ENCODE measurements around the gene PCNX3. TPM values are rescaled to one million over a fixed set of nuclear protein-coding genes. Genes with fewer than 3 reads are reported as not detected.

The PCNX3 gene
- total RNA-seq, 4 donors from 2014 or later, result 21.0 to 53.4 (median 29.8) TPM

- Histone ChIP-seq H3K4me3 (no peak overlapping the region), H3K9me3 (no peaks in the 10 kb centered on the region), H3K4me1 (peaks cover 0 to 64% (median 32%) of the 10 kb centered on the region in 4 donors), H3K27ac (peak overlapping the region in 2 of 4 donors; percentile 83 to 90), H3K27me3 (no peaks in the 10 kb centered on the region), H3K36me3 (peaks cover 0 to 65% (median 5%) of the 10 kb centered on the region in 3 donors)
- TF ChIP-seq, protein P1, sequence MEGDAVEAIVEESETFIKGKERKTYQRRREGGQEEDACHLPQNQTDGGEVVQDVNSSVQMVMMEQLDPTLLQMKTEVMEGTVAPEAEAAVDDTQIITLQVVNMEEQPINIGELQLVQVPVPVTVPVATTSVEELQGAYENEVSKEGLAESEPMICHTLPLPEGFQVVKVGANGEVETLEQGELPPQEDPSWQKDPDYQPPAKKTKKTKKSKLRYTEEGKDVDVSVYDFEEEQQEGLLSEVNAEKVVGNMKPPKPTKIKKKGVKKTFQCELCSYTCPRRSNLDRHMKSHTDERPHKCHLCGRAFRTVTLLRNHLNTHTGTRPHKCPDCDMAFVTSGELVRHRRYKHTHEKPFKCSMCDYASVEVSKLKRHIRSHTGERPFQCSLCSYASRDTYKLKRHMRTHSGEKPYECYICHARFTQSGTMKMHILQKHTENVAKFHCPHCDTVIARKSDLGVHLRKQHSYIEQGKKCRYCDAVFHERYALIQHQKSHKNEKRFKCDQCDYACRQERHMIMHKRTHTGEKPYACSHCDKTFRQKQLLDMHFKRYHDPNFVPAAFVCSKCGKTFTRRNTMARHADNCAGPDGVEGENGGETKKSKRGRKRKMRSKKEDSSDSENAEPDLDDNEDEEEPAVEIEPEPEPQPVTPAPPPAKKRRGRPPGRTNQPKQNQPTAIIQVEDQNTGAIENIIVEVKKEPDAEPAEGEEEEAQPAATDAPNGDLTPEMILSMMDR (IDR thresholded peaks at IDR 0.05), result no peak
- TF ChIP-seq EP300 (IDR thresholded peaks at IDR 0.05) (no peak), POLR2A (IDR thresholded peaks at IDR 0.05) (no peak)
- DNase-seq (ENCODE audit: low spot score in 2 of 2), result no peak
- WGBS, 2 donors, result 80 to 84% methylated on average over 38 to 48 of the region's 51 CpGs
Measured at GRCh38 chr11:65585396-65586246, 30.0 kb upstream of the PCNX3 start.

DNA sequence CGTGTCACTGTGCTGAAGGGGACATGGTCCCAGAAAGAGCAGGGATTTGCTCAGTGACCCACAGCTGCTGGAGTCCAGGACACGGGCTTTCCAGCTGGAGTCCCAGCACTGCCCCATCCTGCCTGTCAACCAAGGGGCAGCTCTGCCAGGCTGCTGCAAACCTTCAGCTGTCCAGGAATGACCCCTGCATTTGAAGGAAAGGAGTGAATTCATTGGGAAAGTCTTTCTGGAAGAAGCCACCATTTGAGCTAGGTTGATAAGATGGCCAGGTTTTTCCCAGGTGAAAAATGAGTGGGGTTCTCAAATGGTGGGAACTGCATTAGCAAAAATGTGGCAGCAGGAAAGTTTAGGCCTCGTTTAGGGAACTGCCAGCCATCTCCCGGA, 29.3 kb upstream of the PCNX3 start:
- no peak overlapping the region for H3K4me3 ChIP-seq
- no peaks in the 10 kb centered on the region for H3K27me3 ChIP-seq
- peaks cover 0 to 65% (median under 1%) of the 10 kb centered on the region in 3 donors for H3K36me3 ChIP-seq
- no peak for DNase-seq (ENCODE audit: low spot score in 2 of 2)
- TF ChIP-seq POLR2A (IDR thresholded peaks at IDR 0.05) (no peak), EP300 (IDR thresholded peaks at IDR 0.05) (no peak)
- TF ChIP-seq, protein P1 (IDR thresholded peaks at IDR 0.05), result no peak
- H3K27ac ChIP-seq, result peak overlapping the region in 2 of 4 donors; percentile 83 to 90
- H3K9me3 ChIP-seq, result no peaks in the 10 kb centered on the region
- 73 to 85% methylated on average over 4 of the region's 4 CpGs for WGBS, 2 donors
- H3K4me1 ChIP-seq, result peaks cover 0 to 71% (median 32%) of the 10 kb centered on the region in 4 donors

GRCh38 chr11:65586676-65587075, 28.9 kb upstream of the PCNX3 start:
- H3K27me3 ChIP-seq, result no peaks in the 10 kb centered on the region
- no peak overlapping the region for H3K4me3 ChIP-seq
- H3K36me3 ChIP-seq, result peaks cover 0 to 65% (median 0%) of the 10 kb centered on the region in 3 donors
- peaks cover 0 to 75% (median 32%) of the 10 kb centered on the region in 4 donors for H3K4me1 ChIP-seq
- 45 to 54% methylated on average over 2 of the region's 2 CpGs for WGBS, 2 donors
- no peak for TF ChIP-seq EP300 (IDR thresholded peaks at IDR 0.05)
- TF ChIP-seq POLR2A (IDR thresholded peaks at IDR 0.05), result no peak
- TF ChIP-seq, protein P1 (IDR thresholded peaks at IDR 0.05), result no peak
- DNase-seq (ENCODE audit: low spot score in 2 of 2), result no peak
- H3K27ac ChIP-seq, result peak overlapping the region in 3 of 4 donors; percentile 79 to 90 (median 83)
- no peaks in the 10 kb centered on the region for H3K9me3 ChIP-seq

DNA sequence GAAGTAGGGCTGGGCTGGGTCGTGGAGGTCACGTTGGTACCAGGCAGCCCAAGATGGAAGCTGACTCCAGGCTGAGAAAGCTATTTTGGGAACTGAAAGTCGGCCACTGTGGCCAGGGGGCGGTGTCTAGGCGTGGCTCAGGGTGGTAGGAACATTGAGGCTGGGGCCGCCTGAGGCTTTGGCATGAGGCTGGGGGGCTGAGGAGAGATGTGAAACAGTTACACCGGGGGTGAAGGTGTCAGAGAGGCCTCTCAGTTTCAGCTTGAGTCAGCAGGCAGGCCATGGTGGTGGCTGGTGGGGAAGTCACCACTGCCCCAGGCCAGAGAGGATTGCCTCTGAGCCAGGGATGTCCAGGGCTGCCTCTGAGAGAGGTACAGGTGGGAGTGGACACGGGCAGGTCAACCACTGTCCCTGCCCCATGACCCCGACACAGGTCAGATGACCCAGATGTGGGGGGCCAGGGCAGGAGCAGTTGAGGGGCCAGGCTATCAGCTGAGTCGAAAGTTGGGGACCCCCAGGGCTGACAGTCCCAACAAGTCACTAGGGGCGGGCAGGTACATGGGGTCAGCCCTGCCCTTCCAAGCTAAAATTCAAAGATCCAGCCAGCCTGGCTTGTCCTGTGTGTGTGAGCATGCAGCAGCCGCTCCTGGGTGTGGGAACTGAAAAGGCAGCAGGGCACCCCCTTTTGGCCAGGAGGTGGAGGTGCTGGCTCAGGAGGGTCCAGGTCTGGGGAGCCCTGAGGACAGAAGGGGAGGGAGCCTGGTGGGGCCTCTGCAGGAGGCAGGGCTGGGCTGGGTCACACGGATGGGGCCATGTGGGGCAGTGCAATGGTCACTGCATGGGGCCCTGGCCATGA, 27.1 kb upstream of the PCNX3 start:
- Histone ChIP-seq H3K27me3 (no peaks in the 10 kb centered on the region), H3K36me3 (peaks cover 0 to 61% (median 0%) of the 10 kb centered on the region in 3 donors), H3K27ac (peak overlapping the region; percentile 57 to 90 (median 81)), H3K4me1 (peaks cover 0 to 88% (median 37%) of the 10 kb centered on the region in 4 donors), H3K9me3 (no peaks in the 10 kb centered on the region), H3K4me3 (no peak overlapping the region)
- TF ChIP-seq, protein P1 (IDR thresholded peaks at IDR 0.05), result peak; percentile 35 to 68 (median 61)
- TF ChIP-seq EP300 (IDR thresholded peaks at IDR 0.05) (no peak), POLR2A (IDR thresholded peaks at IDR 0.05) (no peak)
- 45 to 52% methylated on average over 11 to 13 of the region's 13 CpGs for WGBS, 2 donors
- no peak for DNase-seq (ENCODE audit: low spot score in 2 of 2)
